ENCODE results near the gene KIRREL3. TPM values are rescaled to one million over a fixed set of nuclear protein-coding genes. Genes with fewer than 3 reads are reported as not detected.

KIRREL3 gene
- total RNA-seq, 1 experiment from 2014 or later, result 2.2 TPM

- Histone ChIP-seq H3F3A (ENCODE audit: insufficient read depth, low read depth) (peaks cover 37% of the 10 kb centered on the region; the same call in 1 of the 2 replicates), H3K9me2 (ENCODE audit: insufficient read depth) (no peaks in the 10 kb centered on the region), H2AFZ (no peak overlapping the region), H3K4me1 (replicated peaks; ENCODE audit: insufficient read depth) (peaks cover 49% of the 10 kb centered on the region), H3K27me3 (ENCODE audit: insufficient read depth, low read depth) (no peaks in the 10 kb centered on the region), H3K79me2 (ENCODE audit: low read depth) (peaks cover 41% of the 10 kb centered on the region), H3K4me2 (no peak overlapping the region), H3K4me3 (no peak overlapping the region), H3K9me3 (ENCODE audit: insufficient read depth, low read depth) (no peaks in the 10 kb centered on the region), H4K20me1 (ENCODE audit: insufficient read depth) (0 out of 2 replicates have a peak, but pooled peaks cover 2% of the 10 kb centered on the region), H3K27ac (no peak overlapping the region), H3K36me3 (ENCODE audit: low read depth) (no peaks in the 10 kb centered on the region; the same call in 1 of the 2 replicates)
- ChIA-PET POLR2A (ENCODE audit: unreplicated experiment) (no interaction called here), CTCF (no interaction called here)
- DNase-seq, result no peak
- intact Hi-C loops (cut with micrococcal nuclease; ENCODE audit: unreplicated experiment), result no loop called here
- no TSS peak for BruUV-seq (replicated peaks)
- no peak for TF ChIP-seq EZH2 (IDR thresholded peaks at IDR 0.05; ENCODE audit: low read depth)
- TF ChIP-seq, protein P1, sequence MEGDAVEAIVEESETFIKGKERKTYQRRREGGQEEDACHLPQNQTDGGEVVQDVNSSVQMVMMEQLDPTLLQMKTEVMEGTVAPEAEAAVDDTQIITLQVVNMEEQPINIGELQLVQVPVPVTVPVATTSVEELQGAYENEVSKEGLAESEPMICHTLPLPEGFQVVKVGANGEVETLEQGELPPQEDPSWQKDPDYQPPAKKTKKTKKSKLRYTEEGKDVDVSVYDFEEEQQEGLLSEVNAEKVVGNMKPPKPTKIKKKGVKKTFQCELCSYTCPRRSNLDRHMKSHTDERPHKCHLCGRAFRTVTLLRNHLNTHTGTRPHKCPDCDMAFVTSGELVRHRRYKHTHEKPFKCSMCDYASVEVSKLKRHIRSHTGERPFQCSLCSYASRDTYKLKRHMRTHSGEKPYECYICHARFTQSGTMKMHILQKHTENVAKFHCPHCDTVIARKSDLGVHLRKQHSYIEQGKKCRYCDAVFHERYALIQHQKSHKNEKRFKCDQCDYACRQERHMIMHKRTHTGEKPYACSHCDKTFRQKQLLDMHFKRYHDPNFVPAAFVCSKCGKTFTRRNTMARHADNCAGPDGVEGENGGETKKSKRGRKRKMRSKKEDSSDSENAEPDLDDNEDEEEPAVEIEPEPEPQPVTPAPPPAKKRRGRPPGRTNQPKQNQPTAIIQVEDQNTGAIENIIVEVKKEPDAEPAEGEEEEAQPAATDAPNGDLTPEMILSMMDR (conservative IDR thresholded peaks at IDR 0.05), result no peak
Observed at GRCh38 chr11:126400479-126400878, 600.1 kb downstream of the KIRREL3 start.

DNA sequence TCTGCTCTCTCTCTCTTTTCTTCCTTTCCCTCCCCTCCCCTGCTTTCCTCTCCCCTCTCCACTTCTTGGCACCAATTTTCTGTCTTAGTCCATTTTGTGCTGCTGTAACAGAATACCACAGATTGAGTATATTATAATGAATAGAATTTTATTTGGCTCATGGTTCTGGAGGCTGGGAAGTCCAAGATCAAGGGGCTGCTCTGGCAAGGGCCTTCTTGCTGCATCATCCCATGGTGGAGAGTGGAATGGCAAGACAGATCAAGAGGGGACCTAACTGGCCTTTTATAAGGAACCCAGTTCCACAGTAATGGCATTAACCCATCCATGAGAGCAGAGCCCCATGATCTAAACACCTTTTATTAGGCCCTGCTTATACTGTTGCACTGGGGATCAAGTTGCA, 600.6 kb downstream of the KIRREL3 start:
- Histone ChIP-seq H3K9me2 (ENCODE audit: insufficient read depth) (no peaks in the 10 kb centered on the region), H3K79me2 (ENCODE audit: low read depth) (peaks cover 42% of the 10 kb centered on the region), H3K4me2 (no peak overlapping the region), H4K20me1 (ENCODE audit: insufficient read depth) (0 out of 2 replicates have a peak, but pooled peaks cover 2% of the 10 kb centered on the region), H3K36me3 (ENCODE audit: low read depth) (no peaks in the 10 kb centered on the region; the same call in 1 of the 2 replicates), H3K4me3 (no peak overlapping the region), H3K27ac (no peak overlapping the region), H3K27me3 (ENCODE audit: insufficient read depth, low read depth) (no peaks in the 10 kb centered on the region), H3K9me3 (ENCODE audit: insufficient read depth, low read depth) (no peaks in the 10 kb centered on the region), H3K4me1 (replicated peaks; ENCODE audit: insufficient read depth) (peaks cover 44% of the 10 kb centered on the region), H2AFZ (no peak overlapping the region), H3F3A (ENCODE audit: insufficient read depth, low read depth) (peaks cover 34% of the 10 kb centered on the region; the same call in 1 of the 2 replicates)
- BruUV-seq (replicated peaks), result no TSS peak
- intact Hi-C loops (cut with micrococcal nuclease; ENCODE audit: unreplicated experiment), result no loop called here
- ChIA-PET POLR2A (ENCODE audit: unreplicated experiment) (no interaction called here), CTCF (no interaction called here)
- DNase-seq, result no peak
- TF ChIP-seq, protein P1 (conservative IDR thresholded peaks at IDR 0.05), result no peak
- no peak for TF ChIP-seq EZH2 (IDR thresholded peaks at IDR 0.05; ENCODE audit: low read depth)

DNA sequence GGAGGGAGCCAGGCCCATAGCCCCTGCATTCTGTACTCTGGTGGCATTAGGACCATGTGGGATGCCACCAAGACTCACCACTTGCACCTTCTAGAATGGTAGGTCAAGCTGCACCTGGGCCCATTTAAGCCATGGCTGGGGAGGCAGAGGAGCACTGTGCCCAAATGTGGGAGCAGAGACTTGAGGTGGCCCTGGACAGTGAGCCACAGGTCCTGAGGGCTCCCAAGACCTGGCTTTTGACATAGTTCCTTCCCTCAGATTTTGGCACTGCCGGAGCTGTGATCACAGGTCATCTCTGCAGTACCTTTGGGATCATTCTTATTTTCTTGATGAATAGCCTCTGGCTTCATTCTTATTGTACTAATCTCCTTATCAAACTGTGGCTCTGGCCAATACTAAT, 601.8 kb downstream of the KIRREL3 start:
- no peak for DNase-seq
- ChIA-PET POLR2A (ENCODE audit: unreplicated experiment) (no interaction called here), CTCF (no interaction called here)
- Histone ChIP-seq H3K27ac (no peak overlapping the region), H3F3A (ENCODE audit: insufficient read depth, low read depth) (peaks cover 21% of the 10 kb centered on the region; the same call in 1 of the 2 replicates), H3K9me3 (ENCODE audit: insufficient read depth, low read depth) (no peaks in the 10 kb centered on the region), H3K4me3 (no peak overlapping the region), H3K79me2 (ENCODE audit: low read depth) (peaks cover 29% of the 10 kb centered on the region; the same call in 1 of the 2 replicates), H4K20me1 (ENCODE audit: insufficient read depth) (0 out of 2 replicates have a peak, but pooled peaks cover 2% of the 10 kb centered on the region), H3K9me2 (ENCODE audit: insufficient read depth) (no peaks in the 10 kb centered on the region), H3K4me2 (no peak overlapping the region), H3K4me1 (replicated peaks; ENCODE audit: insufficient read depth) (peaks cover 31% of the 10 kb centered on the region), H3K27me3 (ENCODE audit: insufficient read depth, low read depth) (no peaks in the 10 kb centered on the region), H3K36me3 (ENCODE audit: low read depth) (no peaks in the 10 kb centered on the region), H2AFZ (no peak overlapping the region)
- TF ChIP-seq EZH2 (IDR thresholded peaks at IDR 0.05; ENCODE audit: low read depth), result no peak
- TF ChIP-seq, protein P1 (conservative IDR thresholded peaks at IDR 0.05), result no peak
- no TSS peak for BruUV-seq (replicated peaks)
- intact Hi-C loops (cut with micrococcal nuclease; ENCODE audit: unreplicated experiment), result no loop called here
